B cell (primary cell): ENCODE results near the gene CD38. TPM values are rescaled to one million over a fixed set of nuclear protein-coding genes. Genes with fewer than 3 reads are reported as not detected.
A peak's percentile ranks its signal among the peaks of the same experiment; 100 is the strongest.

Experiments used
- ATAC-seq: fragments of 200-7000 bp; cut with Tn5 transposase; one replicate; pipeline ENCODE4 v1.10.0; 2021; ENCODE audit warnings: low read depth, mild to moderate bottlenecking, moderate number of reproducible peaks, moderate library complexity
- CTCF ChIA-PET: fragments of 350-600 bp; sonication (Branson Sonifier 250); formaldehyde crosslinking; loops from one replicate; lab custom pipeline; 2021; ENCODE audit warnings: antibody characterized with exemption, inconsistent platforms; lab: Charles Lee
- POLR2A ChIA-PET: fragments of 350-600 bp; sonication (Branson Sonifier 250); formaldehyde crosslinking; loops from one replicate; lab custom pipeline; 2021; ENCODE audit warnings: antibody characterized with exemption; lab: Charles Lee
- DNase-seq: peaks from one replicate; pipeline ENCODE4 v3.0.0; 2013
- H2AFZ ChIP-seq: 2 replicates; pipeline ENCODE4 v1.6.1; 2012; ENCODE audit warnings: mild to moderate bottlenecking, low read depth, low read length; ENCODE audit not compliant: insufficient read depth, poor library complexity, severe bottlenecking
- H3K27ac ChIP-seq, 2 donors: 1 replicate in 1 of 2; 2 replicates in 1 of 2; pipeline ENCODE4 v1.5.1; 2012 to 2013; ENCODE audit warnings: low read length in 2 of 2, mild to moderate bottlenecking in 2 of 2, moderate library complexity in 1 of 2
- H3K27me3 ChIP-seq, 4 experiments: fragments of 200-600 bp in 1 of 4; sonication (generic) in 1 of 4; replicated peaks in 1 of 4; 1 replicate in 2 of 4; 2 replicates in 2 of 4; pipeline versions ENCODE4 v1.6.1 to v1.7.0; 2013 to 2016; ENCODE audit warnings: low read length in 3 of 4, mild to moderate bottlenecking in 2 of 4, mixed read lengths in 1 of 4, moderate library complexity in 1 of 4; ENCODE audit not compliant: insufficient read depth in 4 of 4, control insufficient read depth in 3 of 4; ENCODE audit errors: control extremely low read depth in 1 of 4
- H3K36me3 ChIP-seq, 2 experiments: replicated peaks in 1 of 2; 1 replicate in 1 of 2; 2 replicates in 1 of 2; pipeline versions ENCODE4 v1.6.1 to v1.7.1; 2013; ENCODE audit warnings: low read length in 1 of 2; ENCODE audit not compliant: insufficient read depth in 2 of 2, control insufficient read depth in 1 of 2; ENCODE audit errors: control extremely low read depth in 1 of 2, extremely low read depth in 1 of 2
- H3K4me1 ChIP-seq, 2 donors: fragments of 200-600 bp in 1 of 2; sonication (generic) in 1 of 2; 1 replicate in 1 of 2; 2 replicates in 1 of 2; pipeline versions ENCODE4 v1.5.1 to v1.6.1; 2013 to 2017; ENCODE audit warnings: low read length in 2 of 2; ENCODE audit not compliant: control insufficient read depth in 2 of 2, insufficient read depth in 2 of 2
- H3K4me2 ChIP-seq: replicated peaks from 2 replicates; pipeline ENCODE3; 2012; ENCODE audit warnings: mild to moderate bottlenecking, low read depth, low read length; ENCODE audit not compliant: poor library complexity, severe bottlenecking
- H3K4me3 ChIP-seq, 5 experiments: fragments of 200-600 bp in 1 of 5; sonication (generic) in 1 of 5; 1 replicate in 3 of 5; 2 replicates in 2 of 5; pipeline versions ENCODE4 v1.5.1 to v1.7.0; 2011 to 2016; ENCODE audit warnings: low read length in 4 of 5, mild to moderate bottlenecking in 4 of 5, low read depth in 2 of 5, control low read depth in 1 of 5, moderate library complexity in 1 of 5; ENCODE audit not compliant: insufficient read depth in 1 of 5; ENCODE audit errors: control extremely low read depth in 1 of 5, extremely low read depth in 1 of 5
- H3K79me2 ChIP-seq: fragments of 200-600 bp; sonication (generic); one replicate; pipeline ENCODE4 v1.6.0; 2016; ENCODE audit warnings: low read length; ENCODE audit not compliant: control insufficient read depth, insufficient read depth
- H3K9ac ChIP-seq: fragments of 200-600 bp; sonication (generic); 2 replicates; pipeline ENCODE4 v1.6.1; 2017; ENCODE audit warnings: mild to moderate bottlenecking, low read length, moderate library complexity
- H3K9me3 ChIP-seq, 3 donors: one replicate each; pipeline versions ENCODE4 v1.6.1 to v1.7.1; 2013; ENCODE audit warnings: low read length in 2 of 3; ENCODE audit not compliant: control insufficient read depth in 2 of 3, insufficient read depth in 1 of 3; ENCODE audit errors: control extremely low read depth in 1 of 3
- H4K20me1 ChIP-seq: 2 replicates; pipeline ENCODE4 v1.6.0; 2012; ENCODE audit warnings: mild to moderate bottlenecking, low read length; ENCODE audit not compliant: insufficient read depth, control insufficient read depth, poor library complexity, severe bottlenecking
- H3K27ac Mint-ChIP-seq: one replicate; pipeline ENCODE4 v1.8.0; 2021; ENCODE audit warnings: mixed read lengths
- H3K27me3 Mint-ChIP-seq: one replicate; pipeline ENCODE4 v1.8.0; 2021; ENCODE audit warnings: mixed read lengths
- H3K4me1 Mint-ChIP-seq: one replicate; pipeline ENCODE4 v1.8.0; 2021; ENCODE audit warnings: mixed read lengths
- H3K4me3 Mint-ChIP-seq: one replicate; pipeline ENCODE4 v1.8.0; 2021; ENCODE audit warnings: mixed read lengths
- H3K9me3 Mint-ChIP-seq: one replicate; pipeline ENCODE4 v1.8.0; 2022; ENCODE audit warnings: mixed read lengths; ENCODE audit not compliant: insufficient read depth
- EZH2 ChIP-seq: IDR thresholded peaks from 2 replicates; pipeline ENCODE4 v1.6.1; 2012; ENCODE audit warnings: borderline replicate concordance, low read depth, mild to moderate bottlenecking, moderate library complexity, low read length; ENCODE audit not compliant: insufficient read depth, poor library complexity, severe bottlenecking
- WGBS: methylation state at CpG from one replicate; pipeline ENCODE4 v1.1.5; 2013; ENCODE audit warnings: missing lambda C conversion rate; ENCODE audit not compliant: insufficient coverage; 5-methylcytosine and 5-hydroxymethylcytosine counted together
- intact Hi-C: fragments of 100-400 bp; cut with micrococcal nuclease; formaldehyde crosslinking; loops from one replicate; pipeline ENCODE4 v1.10.0; 2022
- polyA plus RNA-seq: library from polyadenylated mRNA; depleted of rRNA; stranded (reverse); fragments of >200 nt; gene quantifications from 2 replicates; pipeline ENCODE4 v1.2.3, GENCODE V29; 2012
- total RNA-seq, 2 donors: library from RNA; stranded (reverse); fragments of 120-200 nt in 1 of 2; gene quantifications; 1 replicate in 1 of 2; 2 replicates in 1 of 2; pipeline versions ENCODE4 v1.2.3 to v1.2.4, GENCODE V29; 2013 to 2022
- TF ChIP-seq, protein P1 (sequence below): fragments of 200-600 bp; IDR thresholded peaks from one replicate; pipeline ENCODE4 v1.8.0; 2022; ENCODE audit warnings: antibody characterized with exemption, mild to moderate bottlenecking

The CD38 gene
- total and polyA plus RNA-seq, 2 donors (not counting 1 experiment from before 2014, with no cell fraction given), result 10.1 to 12.9 TPM

- TF ChIP-seq, protein P1, sequence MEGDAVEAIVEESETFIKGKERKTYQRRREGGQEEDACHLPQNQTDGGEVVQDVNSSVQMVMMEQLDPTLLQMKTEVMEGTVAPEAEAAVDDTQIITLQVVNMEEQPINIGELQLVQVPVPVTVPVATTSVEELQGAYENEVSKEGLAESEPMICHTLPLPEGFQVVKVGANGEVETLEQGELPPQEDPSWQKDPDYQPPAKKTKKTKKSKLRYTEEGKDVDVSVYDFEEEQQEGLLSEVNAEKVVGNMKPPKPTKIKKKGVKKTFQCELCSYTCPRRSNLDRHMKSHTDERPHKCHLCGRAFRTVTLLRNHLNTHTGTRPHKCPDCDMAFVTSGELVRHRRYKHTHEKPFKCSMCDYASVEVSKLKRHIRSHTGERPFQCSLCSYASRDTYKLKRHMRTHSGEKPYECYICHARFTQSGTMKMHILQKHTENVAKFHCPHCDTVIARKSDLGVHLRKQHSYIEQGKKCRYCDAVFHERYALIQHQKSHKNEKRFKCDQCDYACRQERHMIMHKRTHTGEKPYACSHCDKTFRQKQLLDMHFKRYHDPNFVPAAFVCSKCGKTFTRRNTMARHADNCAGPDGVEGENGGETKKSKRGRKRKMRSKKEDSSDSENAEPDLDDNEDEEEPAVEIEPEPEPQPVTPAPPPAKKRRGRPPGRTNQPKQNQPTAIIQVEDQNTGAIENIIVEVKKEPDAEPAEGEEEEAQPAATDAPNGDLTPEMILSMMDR, result no peak
- TF ChIP-seq EZH2, result no peak
- Mint-ChIP-seq H3K9me3 (peaks cover 10% of the 10 kb centered on the region), H3K4me1 (peaks cover 79% of the 10 kb centered on the region), H3K4me3 (peak overlapping the region; percentile 52), H3K27me3 (no peaks in the 10 kb centered on the region), H3K27ac (peak overlapping the region; percentile 34)
- Histone ChIP-seq H3K36me3 (peaks cover 0 to 5% of the 10 kb centered on the region in 2 experiments), H3K4me2 (peak overlapping the region; percentile 35), H3K9ac (no peak overlapping the region), H3K4me3 (no peak overlapping the region), H3K27me3 (no peaks in the 10 kb centered on the region), H3K79me2 (peaks cover 29% of the 10 kb centered on the region), H3K4me1 (peaks cover 69 to 75% of the 10 kb centered on the region in 2 donors), H2AFZ (no peak overlapping the region), H3K9me3 (peaks cover 0 to 9% (median 0%) of the 10 kb centered on the region in 3 donors), H3K27ac (no peak overlapping the region), H4K20me1 (no peaks in the 10 kb centered on the region)
- intact Hi-C loops, result no loop called here
- ATAC-seq (no peak), DNase-seq (peak; percentile 22)
- ChIA-PET CTCF (interaction anchor here (1.7 kb wide), 1 partner anchor 25 kb away, joined by 8 read pairs; no protein-coding TSS in a partner anchor), POLR2A (no interaction called here)
- WGBS, result 51% methylated on average over 5 of the region's 6 CpGs
Observed at GRCh38 chr4:15781427-15782095, 3.4 kb downstream of the CD38 start.

GRCh38 chr4:15783676-15784075 lies 5.5 kb downstream of the CD38 start:
- Histone ChIP-seq H3K9me3 (peaks cover 0 to 21% (median 0%) of the 10 kb centered on the region in 3 donors), H3K4me3 (no peak overlapping the region), H3K27ac (no peak overlapping the region), H3K4me2 (peak overlapping the region; percentile 17), H3K27me3 (no peaks in the 10 kb centered on the region), H4K20me1 (no peaks in the 10 kb centered on the region), H3K4me1 (peaks cover 58% of the 10 kb centered on the region in 2 donors), H3K79me2 (peaks cover 29% of the 10 kb centered on the region), H3K9ac (no peak overlapping the region), H3K36me3 (peaks cover 0 to 5% of the 10 kb centered on the region in 2 experiments), H2AFZ (no peak overlapping the region)
- WGBS, result 73% methylated on average over 3 of the region's 4 CpGs
- Mint-ChIP-seq H3K4me1 (peaks cover 69% of the 10 kb centered on the region), H3K27ac (peak overlapping the region; percentile 38), H3K27me3 (no peaks in the 10 kb centered on the region), H3K9me3 (peaks cover 12% of the 10 kb centered on the region), H3K4me3 (peak overlapping the region; percentile 66)
- ChIA-PET CTCF (interaction anchor here (0.9 kb wide), 1 partner anchor 22 kb away, joined by 3 read pairs; no protein-coding TSS in a partner anchor), POLR2A (no interaction called here)
- no peak for DNase-seq
- no peak for ATAC-seq
- TF ChIP-seq, protein P1, result no peak
- intact Hi-C loops, result no loop called here
